Measurements from ENCODE around the gene SLC26A6. TPM values are rescaled to one million over a fixed set of nuclear protein-coding genes. Genes with fewer than 3 reads are reported as not detected.

SLC26A6 gene
- total and polyA plus RNA-seq, 7 experiments from 2014 or later: 3.5 to 37.6 (median 21.0) TPM

DNA sequence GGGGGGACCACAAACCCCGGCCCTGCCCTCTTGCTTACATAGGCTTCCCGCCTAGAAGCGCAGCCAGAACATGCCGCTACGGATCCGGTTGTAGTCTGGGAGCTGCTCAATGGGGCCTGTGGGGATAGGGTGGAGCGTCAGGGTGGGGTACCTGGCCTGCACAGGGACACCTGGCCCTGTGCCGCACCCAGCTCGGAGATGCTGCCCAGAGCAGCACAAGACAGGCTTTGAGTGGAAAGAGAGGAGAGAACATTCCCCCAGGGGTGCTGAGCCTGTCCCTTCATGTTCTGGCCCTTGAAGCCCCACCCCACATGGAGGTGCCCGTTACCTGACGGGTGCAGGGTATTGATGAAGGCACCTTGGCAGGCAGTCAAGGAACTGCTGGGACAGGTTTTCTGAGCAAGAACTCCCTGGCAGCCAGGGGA lies 36.2 kb downstream of the SLC26A6 start:
- POLR2A ChIA-PET: no interaction called here
- peaks cover 0 to 7% of the 10 kb centered on the region in 2 donors for H3K27me3 ChIP-seq (ENCODE audit: control insufficient read depth in 2 of 2, insufficient read depth in 2 of 2, low read length in 2 of 2)
- peaks cover 0 to 18% (median 4%) of the 10 kb centered on the region in 5 donors for H3K27me3 Mint-ChIP-seq
- H3K27ac ChIP-seq (ENCODE audit: low read depth, low read length): no peak overlapping the region
- H3K9me3 Mint-ChIP-seq: no peaks in the 10 kb centered on the region
- H3K4me1 ChIP-seq (ENCODE audit: control insufficient read depth in 2 of 2, insufficient read depth in 2 of 2, low read length in 2 of 2): no peaks in the 10 kb centered on the region
- H3K9me3 ChIP-seq (ENCODE audit: control insufficient read depth in 2 of 3, low read length in 3 of 3): no peaks in the 10 kb centered on the region
- DNase-seq (no peak), ATAC-seq (no peak)
- H3K4me1 Mint-ChIP-seq: peaks cover 0 to 8% (median 3%) of the 10 kb centered on the region in 7 donors
- CTCF ChIA-PET: no interaction called here
- no peak overlapping the region for H3K4me3 Mint-ChIP-seq
- H3K27ac Mint-ChIP-seq: no peak overlapping the region
- intact Hi-C loops (cut with micrococcal nuclease): loop anchor here in 1 of 2 donors (5.0 kb wide), 1 partner anchor 38 kb away; the partner anchor contains the start of gene SLC26A6
- H3K36me3 ChIP-seq (ENCODE audit: control insufficient read depth in 2 of 3, insufficient read depth in 3 of 3, low read length in 3 of 3): peaks cover 13 to 66% (median 17%) of the 10 kb centered on the region in 3 experiments
- H3K4me3 ChIP-seq (ENCODE audit: low read length): no peak overlapping the region
- H3K36me3 Mint-ChIP-seq: peaks cover 0 to 40% (median 10%) of the 10 kb centered on the region in 5 donors

DNA sequence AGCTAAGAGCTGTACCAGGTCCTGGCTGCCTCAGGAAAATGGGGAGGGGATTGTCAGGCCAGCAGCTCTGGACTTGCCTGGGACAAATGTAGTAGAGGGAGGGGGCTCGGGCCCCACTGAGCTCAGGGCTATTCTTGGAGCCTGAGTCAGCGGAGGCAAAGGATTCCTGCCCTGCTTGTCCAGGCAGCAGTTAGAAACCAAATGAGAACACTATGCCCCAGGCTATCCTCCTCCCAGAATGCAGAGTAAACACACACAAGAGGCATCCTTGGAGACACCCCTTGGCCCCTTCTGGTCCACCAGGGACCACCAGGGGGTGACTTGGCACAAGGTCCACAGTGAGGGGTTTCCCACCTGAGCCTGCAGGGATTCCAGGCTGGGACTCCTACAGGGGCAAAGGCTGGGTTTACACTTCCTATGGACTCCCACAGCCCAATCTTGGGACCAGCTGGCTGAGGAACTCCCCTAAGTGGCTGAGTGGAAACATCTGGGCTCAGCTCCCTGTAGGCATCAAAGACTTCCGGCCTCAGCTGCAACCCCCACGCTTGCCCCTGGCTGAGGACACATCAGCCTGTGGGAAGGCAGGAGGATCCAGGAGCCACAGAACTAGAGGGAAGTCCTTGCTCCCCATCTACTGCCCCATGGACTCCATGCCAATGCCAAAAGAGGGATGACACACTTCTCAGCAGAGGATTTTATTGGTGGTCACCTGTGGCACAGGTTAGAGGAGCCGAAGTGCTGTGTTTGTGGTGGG lies 36.8 kb downstream of the SLC26A6 start:
- peaks cover 0 to 7% of the 10 kb centered on the region in 2 donors for H3K27me3 ChIP-seq (ENCODE audit: control insufficient read depth in 2 of 2, insufficient read depth in 2 of 2, low read length in 2 of 2)
- H3K4me1 Mint-ChIP-seq: peaks cover 0 to 8% (median 3%) of the 10 kb centered on the region in 7 donors
- ATAC-seq: no peak
- no peak overlapping the region for H3K4me3 ChIP-seq (ENCODE audit: low read length)
- H3K27ac Mint-ChIP-seq: no peak overlapping the region
- H3K9me3 ChIP-seq (ENCODE audit: control insufficient read depth in 2 of 3, low read length in 3 of 3): no peaks in the 10 kb centered on the region
- H3K4me1 ChIP-seq (ENCODE audit: control insufficient read depth in 2 of 2, insufficient read depth in 2 of 2, low read length in 2 of 2): no peaks in the 10 kb centered on the region
- ChIA-PET POLR2A (no interaction called here), CTCF (interaction anchor here (0.7 kb wide), 1 partner anchor 198 kb away, joined by 4 read pairs; no protein-coding TSS in a partner anchor)
- peaks cover 0 to 37% (median 10%) of the 10 kb centered on the region in 5 donors for H3K36me3 Mint-ChIP-seq
- H3K36me3 ChIP-seq (ENCODE audit: control insufficient read depth in 2 of 3, insufficient read depth in 3 of 3, low read length in 3 of 3): peaks cover 7 to 61% (median 11%) of the 10 kb centered on the region in 3 experiments
- no peak overlapping the region for H3K4me3 Mint-ChIP-seq
- peaks cover 0 to 20% (median 4%) of the 10 kb centered on the region in 5 donors for H3K27me3 Mint-ChIP-seq
- intact Hi-C loops (cut with micrococcal nuclease): loop anchor here in 1 of 2 donors (5.0 kb wide), 1 partner anchor 39 kb away; the partner anchor contains the start of gene SLC26A6
- no peaks in the 10 kb centered on the region for H3K9me3 Mint-ChIP-seq
- H3K27ac ChIP-seq (ENCODE audit: low read depth, low read length): no peak overlapping the region
- no peak for DNase-seq

DNA sequence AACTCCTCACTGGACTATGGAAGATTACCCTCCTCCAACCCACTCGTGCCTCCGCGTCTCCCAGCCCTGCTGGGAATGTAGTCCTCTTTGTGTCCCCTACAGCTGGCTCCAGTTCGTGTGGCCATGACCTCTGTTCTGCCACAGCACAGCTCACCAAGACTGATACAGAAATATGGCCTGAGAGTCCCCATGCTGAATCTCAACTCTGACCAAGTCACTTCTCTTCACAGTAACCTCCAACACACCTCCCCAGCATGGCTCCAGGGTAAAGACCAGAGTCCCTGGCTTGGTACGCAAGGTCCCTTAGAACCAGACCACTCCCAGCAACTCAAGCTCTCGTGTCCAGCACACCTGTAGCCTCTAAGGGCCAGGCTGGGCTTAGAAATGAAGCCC lies 37.9 kb downstream of the SLC26A6 start:
- intact Hi-C loops (cut with micrococcal nuclease): loop anchor here in 1 of 2 donors (5.0 kb wide), 1 partner anchor 40 kb away; the partner anchor contains the start of gene SLC26A6
- POLR2A ChIA-PET: no interaction called here

DNA sequence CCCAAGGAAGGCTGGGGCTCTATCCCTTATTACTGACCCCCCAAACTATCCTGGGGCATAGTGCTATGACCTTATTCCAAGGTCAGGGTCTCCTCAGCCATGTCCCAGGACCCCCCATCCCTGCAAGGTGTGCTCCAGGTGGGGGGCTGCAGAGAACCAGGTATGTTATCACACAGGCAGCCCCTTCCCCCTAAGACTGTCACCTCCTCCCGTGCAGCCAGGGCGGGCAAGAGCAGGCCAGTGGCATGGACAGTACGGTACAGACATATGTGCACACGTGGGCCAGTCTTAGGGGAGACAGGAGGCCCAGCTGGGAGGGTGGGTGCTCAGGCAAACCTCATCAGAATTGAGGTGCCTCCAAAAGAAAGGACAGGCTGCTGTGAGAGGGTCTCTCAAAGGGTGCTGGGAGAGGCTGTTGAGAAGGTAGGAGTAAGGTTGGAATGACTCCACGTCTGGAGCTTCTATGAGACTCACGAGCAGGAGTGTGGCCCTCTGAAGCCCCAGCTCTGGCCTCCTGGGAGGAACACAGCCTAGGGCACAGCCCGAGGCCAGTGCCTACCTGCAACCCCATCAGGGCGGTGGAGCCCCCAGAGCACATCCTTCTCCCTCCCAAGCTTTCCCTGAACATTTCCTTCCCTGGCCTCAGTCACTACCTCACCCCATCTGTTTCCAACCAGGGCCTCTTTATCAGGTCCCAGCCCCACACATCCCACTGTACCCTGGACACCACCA lies 38.4 kb downstream of the SLC26A6 start:
- DNase-seq (no peak), ATAC-seq (no peak)
- H3K9me3 Mint-ChIP-seq: no peaks in the 10 kb centered on the region
- CTCF ChIA-PET: interaction anchor here (0.5 kb wide), 1 partner anchor 15 kb away, joined by 4 read pairs; no protein-coding TSS in a partner anchor
- no peak overlapping the region for H3K27ac ChIP-seq (ENCODE audit: low read depth, low read length)
- peaks cover 0 to 24% (median 10%) of the 10 kb centered on the region in 5 donors for H3K27me3 Mint-ChIP-seq
- no peak overlapping the region for H3K4me3 ChIP-seq (ENCODE audit: low read length)
- H3K36me3 Mint-ChIP-seq: peaks cover 0 to 25% (median 5%) of the 10 kb centered on the region in 5 donors
- H3K27me3 ChIP-seq (ENCODE audit: control insufficient read depth in 2 of 2, insufficient read depth in 2 of 2, low read length in 2 of 2): peaks cover 0 to 7% of the 10 kb centered on the region in 2 donors
- H3K36me3 ChIP-seq (ENCODE audit: control insufficient read depth in 2 of 3, insufficient read depth in 3 of 3, low read length in 3 of 3): peaks cover 6 to 44% (median 7%) of the 10 kb centered on the region in 3 experiments
- no peak overlapping the region for H3K4me3 Mint-ChIP-seq
- no peaks in the 10 kb centered on the region for H3K9me3 ChIP-seq (ENCODE audit: control insufficient read depth in 2 of 3, low read length in 3 of 3)
- H3K4me1 Mint-ChIP-seq: peaks cover 0 to 8% (median 3%) of the 10 kb centered on the region in 7 donors
- POLR2A ChIA-PET: no interaction called here
- H3K4me1 ChIP-seq (ENCODE audit: control insufficient read depth in 2 of 2, insufficient read depth in 2 of 2, low read length in 2 of 2): no peaks in the 10 kb centered on the region
- H3K27ac Mint-ChIP-seq: peak overlapping the region in 1 of 9 donors; percentile 33
- intact Hi-C loops (cut with micrococcal nuclease): loop anchor here in 1 of 2 donors (5.0 kb wide), 1 partner anchor 40 kb away; the partner anchor contains the start of gene SLC26A6

More for the DNA sequence above, 37.9 kb downstream of the SLC26A6 start:
- Mint-ChIP-seq H3K27ac (peak overlapping the region in 2 of 9 donors; percentile 16 to 33), H3K27me3 (peaks cover 0 to 24% (median 10%) of the 10 kb centered on the region in 5 donors), H3K4me3 (no peak overlapping the region), H3K4me1 (peaks cover 0 to 8% (median 3%) of the 10 kb centered on the region in 7 donors), H3K36me3 (peaks cover 0 to 29% (median 5%) of the 10 kb centered on the region in 5 donors), H3K9me3 (no peaks in the 10 kb centered on the region)
- no peak for ATAC-seq
- H3K9me3 ChIP-seq (ENCODE audit: control insufficient read depth in 2 of 3, low read length in 3 of 3): no peaks in the 10 kb centered on the region
- H3K4me3 ChIP-seq (ENCODE audit: low read length): no peak overlapping the region
- no peaks in the 10 kb centered on the region for H3K4me1 ChIP-seq (ENCODE audit: control insufficient read depth in 2 of 2, insufficient read depth in 2 of 2, low read length in 2 of 2)
- no peak overlapping the region for H3K27ac ChIP-seq (ENCODE audit: low read depth, low read length)
- peaks cover 0 to 7% of the 10 kb centered on the region in 2 donors for H3K27me3 ChIP-seq (ENCODE audit: control insufficient read depth in 2 of 2, insufficient read depth in 2 of 2, low read length in 2 of 2)
- H3K36me3 ChIP-seq (ENCODE audit: control insufficient read depth in 2 of 3, insufficient read depth in 3 of 3, low read length in 3 of 3): peaks cover 6 to 50% (median 7%) of the 10 kb centered on the region in 3 experiments
- no peak for DNase-seq
- CTCF ChIA-PET: no interaction called here

DNA sequence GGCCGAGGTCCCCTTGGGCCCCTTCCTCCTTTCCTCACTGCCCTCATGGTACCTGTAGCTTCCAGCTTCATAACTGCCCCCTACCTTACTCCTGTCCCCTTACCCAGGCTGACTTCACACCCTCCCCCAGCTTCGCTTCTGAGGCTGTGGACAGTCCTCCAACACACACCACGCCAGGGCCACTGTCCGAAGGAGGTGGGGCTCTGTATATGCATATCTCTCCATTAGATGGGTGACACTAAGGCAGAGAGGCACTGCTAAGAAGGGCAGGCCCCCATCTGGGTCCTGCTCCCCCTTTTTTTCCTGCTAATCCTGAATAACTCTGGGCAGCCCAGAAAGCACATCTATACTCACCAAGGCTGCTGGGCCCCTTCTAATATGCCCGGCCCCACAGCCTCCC lies 39.1 kb downstream of the SLC26A6 start:
- Mint-ChIP-seq H3K4me3 (peak overlapping the region in 1 of 10 donors; percentile 23), H3K4me1 (peaks cover 0 to 8% (median 3%) of the 10 kb centered on the region in 7 donors), H3K27me3 (peaks cover 1 to 24% (median 11%) of the 10 kb centered on the region in 5 donors), H3K36me3 (peaks cover 0 to 22% (median 5%) of the 10 kb centered on the region in 5 donors), H3K9me3 (no peaks in the 10 kb centered on the region), H3K27ac (peak overlapping the region in 2 of 9 donors; percentile 24 to 42)
- no peaks in the 10 kb centered on the region for H3K9me3 ChIP-seq (ENCODE audit: control insufficient read depth in 2 of 3, low read length in 3 of 3)
- H3K27ac ChIP-seq (ENCODE audit: low read depth, low read length): no peak overlapping the region
- no peak for DNase-seq
- H3K36me3 ChIP-seq (ENCODE audit: control insufficient read depth in 2 of 3, insufficient read depth in 3 of 3, low read length in 3 of 3): peaks cover 2 to 37% (median 6%) of the 10 kb centered on the region in 3 experiments
- H3K4me1 ChIP-seq (ENCODE audit: control insufficient read depth in 2 of 2, insufficient read depth in 2 of 2, low read length in 2 of 2): no peaks in the 10 kb centered on the region
- ChIA-PET CTCF (interaction anchor here (0.5 to 0.6 kb wide), 2 partner anchors 16 to 572 kb away, joined by 3 to 4 read pairs; no protein-coding TSS in a partner anchor), POLR2A (no interaction called here)
- no peak for ATAC-seq
- intact Hi-C loops (cut with micrococcal nuclease): loop anchor here in 1 of 2 donors (5.0 kb wide), 1 partner anchor 41 kb away; the partner anchor contains the start of gene SLC26A6
- H3K4me3 ChIP-seq (ENCODE audit: low read length): no peak overlapping the region
- H3K27me3 ChIP-seq (ENCODE audit: control insufficient read depth in 2 of 2, insufficient read depth in 2 of 2, low read length in 2 of 2): peaks cover 0 to 7% of the 10 kb centered on the region in 2 donors

DNA sequence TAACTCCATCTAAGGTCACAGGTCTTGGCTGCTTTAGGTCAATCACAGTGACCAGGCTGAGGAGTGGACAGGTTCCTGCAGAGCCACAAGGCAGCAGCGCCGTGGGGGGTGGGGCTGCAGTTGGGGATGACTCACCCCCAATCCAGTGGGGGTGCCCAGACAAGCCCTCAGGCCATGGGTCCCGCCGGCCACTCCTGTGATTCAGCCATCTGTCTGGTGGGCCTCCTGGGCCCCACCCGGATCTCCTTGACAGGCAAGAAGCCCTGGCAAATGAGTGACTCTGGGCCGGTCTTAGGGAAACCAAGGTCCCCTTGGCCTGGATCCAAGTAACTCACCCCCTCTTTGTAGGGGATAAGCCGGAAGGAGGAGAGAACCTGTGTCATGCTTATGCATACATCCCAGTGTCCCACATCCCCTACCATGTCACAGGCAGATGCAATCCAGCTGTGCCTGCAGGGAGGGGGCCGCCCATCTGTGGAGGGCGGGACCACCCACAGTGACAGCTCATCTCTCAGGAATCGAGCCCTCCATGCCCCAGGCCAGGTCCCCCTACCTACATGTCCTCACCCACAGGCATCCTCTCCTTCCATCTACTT lies 39.6 kb downstream of the SLC26A6 start:
- peak; percentile 21 for ATAC-seq
- no peak overlapping the region for H3K27ac Mint-ChIP-seq
- Histone ChIP-seq H3K4me1 (ENCODE audit: control insufficient read depth in 2 of 2, insufficient read depth in 2 of 2, low read length in 2 of 2) (no peaks in the 10 kb centered on the region), H3K27ac (ENCODE audit: low read depth, low read length) (no peak overlapping the region), H3K9me3 (ENCODE audit: control insufficient read depth in 2 of 3, low read length in 3 of 3) (no peaks in the 10 kb centered on the region), H3K4me3 (ENCODE audit: low read length) (no peak overlapping the region), H3K36me3 (ENCODE audit: control insufficient read depth in 2 of 3, insufficient read depth in 3 of 3, low read length in 3 of 3) (peaks cover 2 to 32% (median 6%) of the 10 kb centered on the region in 3 experiments), H3K27me3 (ENCODE audit: control insufficient read depth in 2 of 2, insufficient read depth in 2 of 2, low read length in 2 of 2) (peaks cover 0 to 7% of the 10 kb centered on the region in 2 donors)
- ChIA-PET POLR2A (no interaction called here), CTCF (interaction anchor here (0.6 kb wide), 1 partner anchor 573 kb away, joined by 3 read pairs; no protein-coding TSS in a partner anchor)
- peaks cover 0 to 1% (median 0%) of the 10 kb centered on the region in 11 donors for H3K9me3 Mint-ChIP-seq
- no peak for DNase-seq
- H3K4me3 Mint-ChIP-seq: no peak overlapping the region
- H3K4me1 Mint-ChIP-seq: peaks cover 0 to 8% (median 3%) of the 10 kb centered on the region in 7 donors
- intact Hi-C loops (cut with micrococcal nuclease): loop anchor here in 1 of 2 donors (5.0 kb wide), 1 partner anchor 42 kb away; the partner anchor contains the start of gene SLC26A6
- peaks cover 0 to 20% (median 5%) of the 10 kb centered on the region in 5 donors for H3K36me3 Mint-ChIP-seq
- H3K27me3 Mint-ChIP-seq: peaks cover 6 to 28% (median 16%) of the 10 kb centered on the region in 5 donors
